Natural killer cell (primary cell): ENCODE measurements around the gene PIGS. TPM values are rescaled to one million over a fixed set of nuclear protein-coding genes. Genes with fewer than 3 reads are reported as not detected.

Experiments
- ATAC-seq, 3 donors: fragments of 150-1000 bp in 2 of 3; fragments of 200-7000 bp in 1 of 3; cut with Tn5 transposase; 1 replicate in 1 of 3; 2 replicates in 2 of 3; pipeline ENCODE4 v1.10.0; 2021; ENCODE audit warnings: mild to moderate bottlenecking in 2 of 3, moderate library complexity in 2 of 3
- DNase-seq, 2 donors: peaks; one replicate each; pipeline versions ENCODE4 v3.0.0 to v3.0.0-alpha.2; 2013 to 2021; ENCODE audit warnings: mixed read lengths in 1 of 2
- H3K27ac ChIP-seq: one replicate; pipeline ENCODE4 v1.5.1; 2013; ENCODE audit warnings: mild to moderate bottlenecking, low read length
- H3K27me3 ChIP-seq: one replicate; pipeline ENCODE4 v1.6.1; 2013; ENCODE audit warnings: low read length; ENCODE audit not compliant: control insufficient read depth, insufficient read depth
- H3K36me3 ChIP-seq: one replicate; pipeline ENCODE4 v1.6.1; 2013; ENCODE audit warnings: low read length; ENCODE audit not compliant: control insufficient read depth, insufficient read depth
- H3K4me1 ChIP-seq: one replicate; pipeline ENCODE4 v1.6.1; 2013; ENCODE audit warnings: low read length; ENCODE audit not compliant: control insufficient read depth, insufficient read depth
- H3K4me3 ChIP-seq: one replicate; pipeline ENCODE4 v1.5.1; 2013; ENCODE audit warnings: low read length
- H3K9me3 ChIP-seq: one replicate; pipeline ENCODE4 v1.6.1; 2013; ENCODE audit warnings: low read length; ENCODE audit not compliant: control insufficient read depth, insufficient read depth
- H3K27ac Mint-ChIP-seq, 2 donors: one replicate each; pipeline ENCODE4 v1.8.0; 2022; ENCODE audit warnings: mild to moderate bottlenecking in 2 of 2, mixed read lengths in 2 of 2, moderate library complexity in 1 of 2
- H3K27me3 Mint-ChIP-seq, 2 donors: one replicate each; pipeline ENCODE4 v1.8.0; 2022; ENCODE audit warnings: low read depth in 2 of 2, mixed read lengths in 2 of 2
- H3K36me3 Mint-ChIP-seq: one replicate; pipeline ENCODE4 v1.8.0; 2022; ENCODE audit warnings: mixed read lengths
- H3K4me1 Mint-ChIP-seq, 2 donors: one replicate each; pipeline ENCODE4 v1.8.0; 2022; ENCODE audit warnings: mixed read lengths in 2 of 2
- H3K4me3 Mint-ChIP-seq: one replicate; pipeline ENCODE4 v1.8.0; 2022; ENCODE audit warnings: mild to moderate bottlenecking, moderate library complexity, mixed read lengths
- H3K9me3 Mint-ChIP-seq, 2 donors: one replicate each; pipeline ENCODE4 v1.8.0; 2022; ENCODE audit warnings: mixed read lengths in 2 of 2
- WGBS: methylation state at CpG from one replicate; pipeline ENCODE4 v1.1.7; 2013; ENCODE audit warnings: missing lambda C conversion rate; ENCODE audit not compliant: insufficient coverage; 5-methylcytosine and 5-hydroxymethylcytosine counted together
- intact Hi-C: fragments of 100-400 bp; cut with micrococcal nuclease; formaldehyde crosslinking; loops from one replicate; pipeline ENCODE4 v1.14.2; 2022
- total RNA-seq, 4 donors: library from RNA; stranded (reverse); fragments of 120-200 nt in 1 of 4; gene quantifications; one replicate each; pipeline versions ENCODE4 v1.2.3 to v1.2.4, GENCODE V29; 2013 to 2022
- TF ChIP-seq, protein P1 (sequence below): fragments of 200-600 bp; IDR thresholded peaks from one replicate; pipeline ENCODE4 v1.8.0; 2022; ENCODE audit warnings: antibody characterized with exemption

The PIGS gene
- total RNA-seq, 3 donors from 2014 or later (not counting 1 experiment from before 2014, with no cell fraction given), result 88.3 to 95.3 (median 92.3) TPM

DNA sequence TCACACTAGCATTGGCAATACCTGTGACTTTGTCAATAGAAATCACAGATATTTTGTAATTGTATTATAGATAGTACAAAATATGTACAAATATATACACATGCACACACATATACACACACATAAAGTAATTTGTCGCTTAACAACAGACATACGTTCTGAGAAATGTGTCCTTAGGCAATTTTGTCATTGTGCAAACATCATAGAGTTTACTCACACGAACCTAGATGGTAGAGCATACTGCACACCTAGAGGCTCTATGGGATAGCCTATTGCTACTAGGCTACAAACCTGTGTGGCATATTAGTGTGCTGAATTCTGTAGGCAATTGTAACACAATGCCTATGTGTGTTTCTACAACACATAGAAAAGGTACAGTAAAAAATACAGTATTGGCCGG is 29.9 kb downstream of the PIGS start:
- H3K27ac Mint-ChIP-seq, result no peak overlapping the region
- Histone ChIP-seq H3K27me3 (no peaks in the 10 kb centered on the region), H3K4me1 (no peaks in the 10 kb centered on the region), H3K27ac (no peak overlapping the region), H3K36me3 (peaks cover 3% of the 10 kb centered on the region), H3K9me3 (no peaks in the 10 kb centered on the region), H3K4me3 (no peak overlapping the region)
- H3K36me3 Mint-ChIP-seq, result no peaks in the 10 kb centered on the region
- DNase-seq, result no peak
- intact Hi-C loops, result no loop called here
- H3K27me3 Mint-ChIP-seq, result no peaks in the 10 kb centered on the region
- 94% methylated on average over 4 of the region's 4 CpGs for WGBS
- H3K4me3 Mint-ChIP-seq, result no peak overlapping the region
- TF ChIP-seq, protein P1, sequence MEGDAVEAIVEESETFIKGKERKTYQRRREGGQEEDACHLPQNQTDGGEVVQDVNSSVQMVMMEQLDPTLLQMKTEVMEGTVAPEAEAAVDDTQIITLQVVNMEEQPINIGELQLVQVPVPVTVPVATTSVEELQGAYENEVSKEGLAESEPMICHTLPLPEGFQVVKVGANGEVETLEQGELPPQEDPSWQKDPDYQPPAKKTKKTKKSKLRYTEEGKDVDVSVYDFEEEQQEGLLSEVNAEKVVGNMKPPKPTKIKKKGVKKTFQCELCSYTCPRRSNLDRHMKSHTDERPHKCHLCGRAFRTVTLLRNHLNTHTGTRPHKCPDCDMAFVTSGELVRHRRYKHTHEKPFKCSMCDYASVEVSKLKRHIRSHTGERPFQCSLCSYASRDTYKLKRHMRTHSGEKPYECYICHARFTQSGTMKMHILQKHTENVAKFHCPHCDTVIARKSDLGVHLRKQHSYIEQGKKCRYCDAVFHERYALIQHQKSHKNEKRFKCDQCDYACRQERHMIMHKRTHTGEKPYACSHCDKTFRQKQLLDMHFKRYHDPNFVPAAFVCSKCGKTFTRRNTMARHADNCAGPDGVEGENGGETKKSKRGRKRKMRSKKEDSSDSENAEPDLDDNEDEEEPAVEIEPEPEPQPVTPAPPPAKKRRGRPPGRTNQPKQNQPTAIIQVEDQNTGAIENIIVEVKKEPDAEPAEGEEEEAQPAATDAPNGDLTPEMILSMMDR, result no peak
- ATAC-seq, result no peak
- H3K9me3 Mint-ChIP-seq, result no peaks in the 10 kb centered on the region
- H3K4me1 Mint-ChIP-seq, result no peaks in the 10 kb centered on the region

DNA sequence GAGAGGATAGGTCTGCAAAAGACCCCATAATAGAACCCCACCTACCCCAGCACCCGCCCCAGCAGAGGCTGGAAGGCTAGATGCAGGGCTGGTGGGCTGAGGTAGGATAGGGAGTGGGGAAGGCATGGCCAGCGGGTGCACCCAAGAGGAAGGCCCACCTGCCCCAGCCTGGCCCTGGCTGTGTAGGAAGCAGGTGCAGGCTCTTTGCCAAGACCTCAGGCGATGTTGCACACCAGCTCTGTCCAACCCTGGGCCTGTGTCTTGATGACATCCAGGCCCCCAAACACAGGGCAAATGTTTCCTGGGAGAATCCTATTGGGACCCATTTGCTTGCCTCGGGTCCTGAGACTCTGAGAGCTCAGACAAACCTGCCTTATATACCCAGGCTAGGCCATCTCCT is 31.1 kb downstream of the PIGS start:
- H3K4me1 ChIP-seq, result no peaks in the 10 kb centered on the region
- no peak overlapping the region for H3K27ac ChIP-seq
- Mint-ChIP-seq H3K27me3 (no peaks in the 10 kb centered on the region), H3K4me3 (no peak overlapping the region), H3K27ac (no peak overlapping the region), H3K4me1 (no peaks in the 10 kb centered on the region), H3K9me3 (no peaks in the 10 kb centered on the region), H3K36me3 (no peaks in the 10 kb centered on the region)
- no peak for ATAC-seq
- DNase-seq, result no peak
- 85% methylated on average over 3 of the region's 4 CpGs for WGBS
- no peaks in the 10 kb centered on the region for H3K9me3 ChIP-seq
- no peaks in the 10 kb centered on the region for H3K36me3 ChIP-seq
- TF ChIP-seq, protein P1, result no peak
- no peak overlapping the region for H3K4me3 ChIP-seq
- H3K27me3 ChIP-seq, result no peaks in the 10 kb centered on the region
- intact Hi-C loops, result loop anchor here (1.0 kb wide), 1 partner anchor 46 kb away; no protein-coding TSS in a partner anchor

GRCh38 chr17:28538296-28538895 is 32.9 kb downstream of the PIGS start:
- Mint-ChIP-seq H3K9me3 (no peaks in the 10 kb centered on the region), H3K27me3 (no peaks in the 10 kb centered on the region), H3K4me3 (no peak overlapping the region), H3K27ac (no peak overlapping the region), H3K4me1 (no peaks in the 10 kb centered on the region), H3K36me3 (no peaks in the 10 kb centered on the region)
- H3K4me1 ChIP-seq, result no peaks in the 10 kb centered on the region
- ATAC-seq, result no peak
- H3K9me3 ChIP-seq, result no peaks in the 10 kb centered on the region
- no peak overlapping the region for H3K27ac ChIP-seq
- WGBS, result 92% methylated on average over 14 of the region's 14 CpGs
- no peaks in the 10 kb centered on the region for H3K36me3 ChIP-seq
- intact Hi-C loops, result no loop called here
- DNase-seq, result no peak
- TF ChIP-seq, protein P1, result no peak
- H3K4me3 ChIP-seq, result no peak overlapping the region
- no peaks in the 10 kb centered on the region for H3K27me3 ChIP-seq

GRCh38 chr17:28537219-28537610 is 34.1 kb downstream of the PIGS start:
- no peaks in the 10 kb centered on the region for H3K27me3 ChIP-seq
- TF ChIP-seq, protein P1, result no peak
- Mint-ChIP-seq H3K4me1 (no peaks in the 10 kb centered on the region), H3K9me3 (no peaks in the 10 kb centered on the region), H3K27me3 (no peaks in the 10 kb centered on the region), H3K36me3 (no peaks in the 10 kb centered on the region), H3K27ac (no peak overlapping the region), H3K4me3 (no peak overlapping the region)
- no peaks in the 10 kb centered on the region for H3K9me3 ChIP-seq
- WGBS, result 86% methylated on average over 12 of the region's 12 CpGs
- no peak for DNase-seq
- no peaks in the 10 kb centered on the region for H3K36me3 ChIP-seq
- no peak for ATAC-seq
- intact Hi-C loops, result no loop called here
- no peak overlapping the region for H3K4me3 ChIP-seq
- no peak overlapping the region for H3K27ac ChIP-seq
- no peaks in the 10 kb centered on the region for H3K4me1 ChIP-seq
